C4-2B (cell line): ENCODE data around the gene CCNG1.
A peak's percentile ranks its signal among the peaks of the same experiment; 100 is the strongest.

Experiments used
- H3K27ac ChIP-seq: fragments of 450-650 bp; 2 replicates; pipeline ENCODE4 v1.5.1; 2017
- CTCF ChIP-seq: fragments of 450-650 bp; conservative IDR thresholded peaks from 2 replicates; pipeline ENCODE4 v1.5.1; 2017; ENCODE audit warnings: mild to moderate bottlenecking
- ZFX ChIP-seq: fragments of 450-650 bp; IDR thresholded peaks from 2 replicates; pipeline ENCODE4 v1.6.1; 2017

The CCNG1 gene

GRCh38 chr5:163456840-163457239 lies 19.4 kb downstream of the CCNG1 start:
- no peak for TF ChIP-seq CTCF
- TF ChIP-seq ZFX: no peak
- H3K27ac ChIP-seq: no peak overlapping the region

GRCh38 chr5:163458778-163459385 lies 21.5 kb downstream of the CCNG1 start:
- H3K27ac ChIP-seq: peak overlapping the region; percentile 92
- TF ChIP-seq CTCF (no peak), ZFX (no peak)

- TF ChIP-seq ZFX (no peak), CTCF (no peak)
- peak overlapping the region; percentile 92 for H3K27ac ChIP-seq
Measured at GRCh38 chr5:163459462-163459818, 22.0 kb downstream of the CCNG1 start.

- peak within 1 kb of the TSS; percentile 92 for H3K27ac ChIP-seq
- TF ChIP-seq ZFX (peak; percentile 94), CTCF (peak; percentile 36)
Measured at GRCh38 chr5:163459819-163460561, 22.6 kb downstream of the CCNG1 start, which contains the start of gene NUDCD2. Gene NUDCD2 (minus strand): TSS chr5:163460102. CDS start chr5:163460050, 52 bp downstream.

GRCh38 chr5:163460562-163461171 lies 23.3 kb downstream of the CCNG1 start, which contains the start of gene HMMR:
Gene HMMR (plus strand): TSS chr5:163460632. CDS start chr5:163460693, 61 bp downstream.
- TF ChIP-seq CTCF (no peak), ZFX (no peak)

GRCh38 chr5:163463063-163463435 lies 25.7 kb downstream of the CCNG1 start:
- H3K27ac ChIP-seq: no peak overlapping the region

More at GRCh38 chr5:163460562-163461171, 23.3 kb downstream of the CCNG1 start, which contains the start of gene HMMR:
- H3K27ac ChIP-seq: peak within 1 kb of the TSS; percentile 92

More at GRCh38 chr5:163463063-163463435, 25.7 kb downstream of the CCNG1 start:
- no peak for TF ChIP-seq CTCF
- no peak for TF ChIP-seq ZFX
